Subcutaneous adipose tissue (tissue), 4 donors: ENCODE measurements around the gene DNAH6. TPM values are rescaled to one million over a fixed set of nuclear protein-coding genes. Genes with fewer than 3 reads are reported as not detected.

Source experiments
- CTCF ChIP-seq: fragments of 450-650 bp; IDR thresholded peaks from one replicate; pipeline ENCODE4 v1.5.1; 2016; ENCODE audit warnings: low read depth, mild to moderate bottlenecking, control low read depth, antibody characterized with exemption, moderate library complexity
- total RNA-seq, 4 donors: library from RNA; depleted of rRNA; stranded (reverse); fragments of >200 nt; gene quantifications; one replicate each; pipeline ENCODE4 v1.1.0, GENCODE V29; 2016

The DNAH6 gene
- total RNA-seq, 4 donors from 2014 or later = 0.49 to 2.4 (median 1.2) TPM

- TF ChIP-seq CTCF = no peak
Measured at GRCh38 chr2:84748341-84748740, 232.0 kb downstream of the DNAH6 start.

- TF ChIP-seq CTCF = no peak
Measured at GRCh38 chr2:84749442-84749841, 233.1 kb downstream of the DNAH6 start.

GRCh38 chr2:84755096-84755495, 238.8 kb downstream of the DNAH6 start:
- TF ChIP-seq CTCF = no peak

GRCh38 chr2:84757648-84758047, 241.3 kb downstream of the DNAH6 start:
- no peak for TF ChIP-seq CTCF

- no peak for TF ChIP-seq CTCF
Measured at GRCh38 chr2:84766791-84767190, 250.5 kb downstream of the DNAH6 start.

GRCh38 chr2:84768840-84769239, 252.5 kb downstream of the DNAH6 start:
- no peak for TF ChIP-seq CTCF

- no peak for TF ChIP-seq CTCF
Measured at GRCh38 chr2:84770280-84770679, 254.0 kb downstream of the DNAH6 start.
